Neural cell (in vitro differentiated cells): ENCODE results near the gene DRD5. TPM values are rescaled to one million over a fixed set of nuclear protein-coding genes. Genes with fewer than 3 reads are reported as not detected.

Source experiments
- H2AFZ ChIP-seq: fragments of 200-600, 300-800 bp; sonication (generic), shearing (Covaris generic); 2 replicates; pipeline ENCODE4 v1.6.0; 2014; ENCODE audit warnings: low read depth, mild to moderate bottlenecking, antibody characterized with exemption, low read length, moderate library complexity
- H3F3A ChIP-seq: fragments of 200-600 bp; shearing (Covaris generic); 2 replicates; pipeline ENCODE4 v1.6.1; 2016; ENCODE audit warnings: mild to moderate bottlenecking, moderate library complexity, mixed read lengths, antibody characterized with exemption, low read length; ENCODE audit not compliant: insufficient read depth, poor library complexity, severe bottlenecking
- H3K27ac ChIP-seq: fragments of 200-600, 300-800 bp; sonication (generic), shearing (Covaris generic); 2 replicates; pipeline ENCODE4 v1.5.1; 2014; ENCODE audit warnings: mild to moderate bottlenecking, low read length, moderate library complexity
- H3K27me3 ChIP-seq: fragments of 300-800, 200-600 bp; sonication (generic), shearing (Covaris generic); 2 replicates; pipeline ENCODE4 v1.6.0; 2014; ENCODE audit warnings: mild to moderate bottlenecking, low read depth, low read length, moderate library complexity; ENCODE audit not compliant: insufficient read depth
- H3K36me3 ChIP-seq: fragments of 300-800, 200-600 bp; sonication (generic), shearing (Covaris generic); 2 replicates; pipeline ENCODE4 v1.5.1; 2014; ENCODE audit warnings: mild to moderate bottlenecking, antibody characterized with exemption, low read length, moderate library complexity; ENCODE audit not compliant: insufficient read depth
- H3K4me2 ChIP-seq: fragments of 300-800, 200-600 bp; sonication (generic), shearing (Covaris generic); 2 replicates; pipeline ENCODE4 v1.6.0; 2014; ENCODE audit warnings: mild to moderate bottlenecking, low read length
- H3K4me3 ChIP-seq: fragments of 300-800, 200-600 bp; sonication (generic), shearing (Covaris generic); 2 replicates; pipeline ENCODE4 v1.5.1; 2014; ENCODE audit warnings: mild to moderate bottlenecking, low read length, moderate library complexity
- H3K79me2 ChIP-seq: fragments of 200-600 bp; shearing (Covaris generic); replicated peaks from 2 replicates; pipeline ENCODE4 v1.6.0; 2014; ENCODE audit warnings: mild to moderate bottlenecking, low read length, moderate library complexity; ENCODE audit not compliant: insufficient read depth
- H3K9ac ChIP-seq: fragments of 300-800, 200-600 bp; sonication (generic), shearing (Covaris generic); 2 replicates; pipeline ENCODE4 v1.6.1; 2016; ENCODE audit warnings: mild to moderate bottlenecking, low read length, mixed read lengths
- H3K9me2 ChIP-seq: fragments of 200-600 bp; shearing (Covaris generic); 2 replicates; pipeline ENCODE4 v1.6.1; 2016; ENCODE audit warnings: mild to moderate bottlenecking, low read length, mixed read lengths; ENCODE audit not compliant: insufficient read depth
- H3K9me3 ChIP-seq: fragments of 200-600, 300-800 bp; sonication (generic), shearing (Covaris generic); 2 replicates; pipeline ENCODE4 v1.6.1; 2016; ENCODE audit warnings: mild to moderate bottlenecking, mixed run types, low read length, moderate library complexity, mixed read lengths
- H4K20me1 ChIP-seq: fragments of 200-600 bp; shearing (Covaris generic); 2 replicates; pipeline ENCODE4 v1.6.1; 2016; ENCODE audit warnings: mild to moderate bottlenecking, mixed run types; ENCODE audit not compliant: insufficient read depth
- CTCF ChIP-seq: fragments of 450-650 bp; IDR thresholded peaks from 2 replicates; pipeline ENCODE4 v1.5.1; 2014; ENCODE audit warnings: antibody characterized with exemption, mild to moderate bottlenecking, moderate library complexity; ENCODE audit not compliant: poor library complexity, severe bottlenecking
- EP300 ChIP-seq: fragments of 450-650 bp; conservative IDR thresholded peaks from 2 replicates; pipeline ENCODE4 v1.6.1; 2014; ENCODE audit warnings: antibody characterized with exemption, mild to moderate bottlenecking, moderate library complexity; ENCODE audit not compliant: poor library complexity, severe bottlenecking
- EZH2 ChIP-seq: fragments of 200-600, 300-800 bp; shearing (Covaris generic), sonication (generic); IDR thresholded peaks from 2 replicates; pipeline ENCODE4 v1.6.1; 2014; ENCODE audit warnings: antibody characterized with exemption, low read length, borderline replicate concordance, mild to moderate bottlenecking; ENCODE audit not compliant: insufficient read depth, poor library complexity, severe bottlenecking
- MXI1 ChIP-seq: fragments of 450-650 bp; conservative IDR thresholded peaks from 2 replicates; pipeline ENCODE4 v1.6.1; 2014; ENCODE audit warnings: antibody characterized with exemption, mild to moderate bottlenecking; ENCODE audit not compliant: poor library complexity, severe bottlenecking
- POLR2AphosphoS5 ChIP-seq: IDR thresholded peaks from 2 replicates; pipeline ENCODE4 v1.6.1; 2012
- RAD21 ChIP-seq: fragments of 450-650 bp; conservative IDR thresholded peaks from 2 replicates; pipeline ENCODE4 v1.6.1; 2014; ENCODE audit warnings: antibody characterized with exemption, mild to moderate bottlenecking, moderate library complexity
- SMC3 ChIP-seq: fragments of 450-650 bp; conservative IDR thresholded peaks from 2 replicates; pipeline ENCODE4 v1.6.1; 2014; ENCODE audit warnings: antibody characterized with exemption, mild to moderate bottlenecking, moderate library complexity; ENCODE audit not compliant: poor library complexity
- TAF1 ChIP-seq: IDR thresholded peaks from 2 replicates; pipeline ENCODE4 v1.6.1; 2012; ENCODE audit warnings: low read depth
- polyA plus RNA-seq: library from polyadenylated mRNA; depleted of rRNA; stranded (reverse); fragments of >200 nt; gene quantifications from 2 replicates; pipeline ENCODE4 v1.2.3, GENCODE V29; 2014
- TF ChIP-seq, protein P1 (sequence below): IDR thresholded peaks from 2 replicates; pipeline ENCODE4 v1.6.1; 2012; ENCODE audit warnings: borderline replicate concordance

Gene DRD5
- polyA plus RNA-seq, 1 donor from 2014 or later, result 0.33 TPM

GRCh38 chr4:9765091-9765490, 16.3 kb upstream of the DRD5 start:
- Histone ChIP-seq H3K27me3 (no peaks in the 10 kb centered on the region), H3K27ac (no peak overlapping the region), H3K36me3 (no peaks in the 10 kb centered on the region), H3F3A (no peaks in the 10 kb centered on the region), H3K9me3 (no peaks in the 10 kb centered on the region), H4K20me1 (no peaks in the 10 kb centered on the region), H3K4me2 (no peak overlapping the region), H2AFZ (no peak overlapping the region), H3K4me3 (no peak overlapping the region), H3K79me2 (no peaks in the 10 kb centered on the region), H3K9me2 (no peaks in the 10 kb centered on the region), H3K9ac (no peak overlapping the region)
- TF ChIP-seq CTCF (no peak), POLR2AphosphoS5 (no peak), EZH2 (no peak), EP300 (no peak), MXI1 (no peak), RAD21 (no peak), SMC3 (no peak), TAF1 (no peak)
- TF ChIP-seq, protein P1, sequence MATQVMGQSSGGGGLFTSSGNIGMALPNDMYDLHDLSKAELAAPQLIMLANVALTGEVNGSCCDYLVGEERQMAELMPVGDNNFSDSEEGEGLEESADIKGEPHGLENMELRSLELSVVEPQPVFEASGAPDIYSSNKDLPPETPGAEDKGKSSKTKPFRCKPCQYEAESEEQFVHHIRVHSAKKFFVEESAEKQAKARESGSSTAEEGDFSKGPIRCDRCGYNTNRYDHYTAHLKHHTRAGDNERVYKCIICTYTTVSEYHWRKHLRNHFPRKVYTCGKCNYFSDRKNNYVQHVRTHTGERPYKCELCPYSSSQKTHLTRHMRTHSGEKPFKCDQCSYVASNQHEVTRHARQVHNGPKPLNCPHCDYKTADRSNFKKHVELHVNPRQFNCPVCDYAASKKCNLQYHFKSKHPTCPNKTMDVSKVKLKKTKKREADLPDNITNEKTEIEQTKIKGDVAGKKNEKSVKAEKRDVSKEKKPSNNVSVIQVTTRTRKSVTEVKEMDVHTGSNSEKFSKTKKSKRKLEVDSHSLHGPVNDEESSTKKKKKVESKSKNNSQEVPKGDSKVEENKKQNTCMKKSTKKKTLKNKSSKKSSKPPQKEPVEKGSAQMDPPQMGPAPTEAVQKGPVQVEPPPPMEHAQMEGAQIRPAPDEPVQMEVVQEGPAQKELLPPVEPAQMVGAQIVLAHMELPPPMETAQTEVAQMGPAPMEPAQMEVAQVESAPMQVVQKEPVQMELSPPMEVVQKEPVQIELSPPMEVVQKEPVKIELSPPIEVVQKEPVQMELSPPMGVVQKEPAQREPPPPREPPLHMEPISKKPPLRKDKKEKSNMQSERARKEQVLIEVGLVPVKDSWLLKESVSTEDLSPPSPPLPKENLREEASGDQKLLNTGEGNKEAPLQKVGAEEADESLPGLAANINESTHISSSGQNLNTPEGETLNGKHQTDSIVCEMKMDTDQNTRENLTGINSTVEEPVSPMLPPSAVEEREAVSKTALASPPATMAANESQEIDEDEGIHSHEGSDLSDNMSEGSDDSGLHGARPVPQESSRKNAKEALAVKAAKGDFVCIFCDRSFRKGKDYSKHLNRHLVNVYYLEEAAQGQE, result no peak

DNA sequence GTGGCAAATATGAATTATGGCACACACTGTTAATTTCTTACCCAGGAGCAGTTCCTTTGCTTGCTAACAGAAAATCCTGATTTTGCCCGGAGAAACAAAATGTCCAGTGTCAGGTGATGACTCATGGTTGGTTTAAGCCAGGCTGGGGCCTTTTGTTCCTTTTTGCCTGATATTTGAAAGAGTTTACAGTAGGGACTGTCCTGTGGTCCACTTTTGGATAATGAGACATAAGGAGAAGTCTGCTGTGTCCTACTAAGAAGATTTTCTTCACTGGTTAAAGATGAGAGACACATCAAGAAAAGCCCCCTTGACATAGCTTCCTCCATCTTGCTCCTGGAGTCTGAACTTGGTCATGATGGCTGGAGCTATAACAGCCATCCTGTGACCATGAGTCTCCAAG, 12.1 kb upstream of the DRD5 start:
- Histone ChIP-seq H3K27me3 (no peaks in the 10 kb centered on the region), H3K4me3 (no peak overlapping the region)

More for the DNA sequence above, 12.1 kb upstream of the DRD5 start:
- no peak overlapping the region for H3K9ac ChIP-seq
- no peak overlapping the region for H2AFZ ChIP-seq
- H3F3A ChIP-seq, result no peaks in the 10 kb centered on the region
- no peaks in the 10 kb centered on the region for H3K9me3 ChIP-seq
- H3K9me2 ChIP-seq, result no peaks in the 10 kb centered on the region
- no peak overlapping the region for H3K4me2 ChIP-seq
- H3K27ac ChIP-seq, result no peak overlapping the region
- no peak for TF ChIP-seq CTCF
- TF ChIP-seq MXI1, result no peak
- TF ChIP-seq POLR2AphosphoS5, result no peak
- TF ChIP-seq, protein P1, result no peak
- TF ChIP-seq RAD21, result no peak
- no peak for TF ChIP-seq SMC3
- no peaks in the 10 kb centered on the region for H3K79me2 ChIP-seq
- H3K36me3 ChIP-seq, result no peaks in the 10 kb centered on the region
- no peaks in the 10 kb centered on the region for H4K20me1 ChIP-seq
